ENCODE results near the gene TTLL3.

TTLL3 gene

DNA sequence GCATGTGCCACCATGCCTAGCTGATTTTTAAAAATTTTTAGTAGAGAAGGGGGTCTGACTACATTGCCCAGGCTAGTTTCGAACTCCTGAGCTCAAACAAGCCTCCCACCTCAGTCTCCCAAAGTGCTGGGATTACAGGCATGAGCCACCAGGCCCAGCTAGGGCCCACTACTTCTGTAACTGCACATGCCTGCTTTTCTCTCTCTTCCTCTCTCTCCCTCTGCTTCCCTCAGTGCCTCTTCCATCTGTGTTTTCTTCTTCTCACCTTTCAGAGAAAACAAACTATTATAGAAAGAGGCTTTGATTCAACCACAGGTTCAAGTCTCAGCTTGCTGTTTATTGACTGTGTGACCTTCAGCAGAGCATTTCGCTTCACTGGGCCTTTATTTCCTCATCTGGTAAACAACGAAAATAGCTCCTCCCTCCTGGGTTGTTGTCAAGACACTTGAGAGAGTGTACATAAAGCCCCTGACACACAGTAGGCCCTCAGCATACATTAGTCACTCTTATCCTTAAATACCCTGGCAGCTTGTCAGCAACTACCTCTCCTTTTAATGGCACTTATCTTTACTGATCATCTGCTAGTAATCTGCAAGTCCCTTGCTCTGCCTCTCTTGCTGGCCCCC, 28.0 kb upstream of the TTLL3 start:
- no peak for DNase-seq (ENCODE audit: low spot score)

- DNase-seq (ENCODE audit: low spot score) = no peak
These were observed 27.3 kb upstream of the TTLL3 start for GRCh38 chr3:9782770-9783169.

GRCh38 chr3:9783954-9784353, 26.1 kb upstream of the TTLL3 start:
- no peak for DNase-seq (ENCODE audit: low spot score)

GRCh38 chr3:9784965-9785364, 25.1 kb upstream of the TTLL3 start:
- no peak for DNase-seq (ENCODE audit: low spot score)

DNA sequence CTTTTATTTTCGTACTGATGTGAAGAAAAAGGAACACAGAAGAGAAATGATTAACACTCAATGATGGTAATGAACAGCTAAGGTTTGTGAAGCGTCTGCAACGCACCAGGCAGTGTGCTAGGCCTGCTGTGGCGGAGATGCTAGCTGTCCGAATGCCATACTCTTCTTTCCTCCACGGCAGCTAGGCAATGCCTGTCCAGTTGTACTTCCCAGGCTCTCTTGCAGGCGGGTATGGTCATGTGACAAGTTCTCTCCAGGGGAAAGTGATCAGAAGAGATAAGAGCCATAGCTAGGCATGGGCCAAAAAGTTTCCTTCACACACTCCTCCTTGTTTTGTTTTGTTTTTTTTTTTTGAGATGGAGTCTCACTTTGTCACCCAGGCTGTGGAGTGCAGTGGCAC, 24.5 kb upstream of the TTLL3 start:
- no peak for DNase-seq (ENCODE audit: low spot score)

GRCh38 chr3:9786209-9786739, 23.8 kb upstream of the TTLL3 start:
- no peak for DNase-seq (ENCODE audit: low spot score)

DNA sequence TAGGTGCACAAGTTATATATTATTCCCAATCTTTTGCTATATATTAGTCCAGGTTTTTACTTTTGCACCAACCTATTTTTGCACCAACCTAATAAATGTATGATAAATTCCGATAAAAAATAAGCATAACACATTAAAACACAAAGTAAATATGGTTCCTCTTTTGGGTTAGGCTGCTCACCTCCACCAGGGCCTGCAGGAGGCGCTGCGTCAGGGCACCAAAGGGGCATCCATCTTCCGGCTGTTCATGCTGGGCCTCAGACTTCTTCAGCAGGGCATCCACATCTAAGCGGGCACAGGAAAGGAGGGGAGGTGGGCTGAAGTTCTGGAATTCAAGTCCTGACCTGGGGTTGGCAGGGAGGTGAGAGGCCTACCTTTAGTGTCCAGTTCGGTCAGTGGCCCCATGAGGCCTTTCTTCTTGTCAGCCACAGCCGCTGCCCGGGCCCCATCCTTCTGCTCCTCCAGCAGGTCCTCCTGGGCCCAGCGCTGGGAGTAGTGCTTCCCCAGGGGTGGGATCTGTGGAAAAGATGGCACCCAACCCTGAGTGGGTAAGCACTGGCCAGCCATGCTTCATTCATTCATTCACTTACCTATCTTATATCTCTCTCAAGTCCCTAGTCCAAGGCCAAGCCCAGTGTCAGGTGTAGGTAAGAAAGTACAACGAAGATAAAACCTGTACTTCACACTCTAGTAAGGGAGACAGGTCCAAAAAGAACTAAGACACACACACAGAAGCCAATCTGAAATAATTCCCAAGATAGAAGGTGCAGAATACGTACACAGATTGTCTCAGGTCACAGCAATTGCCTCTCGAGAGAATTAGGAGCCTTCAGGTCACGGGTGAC, 23.0 kb upstream of the TTLL3 start:
- no peak for DNase-seq (ENCODE audit: low spot score)

DNA sequence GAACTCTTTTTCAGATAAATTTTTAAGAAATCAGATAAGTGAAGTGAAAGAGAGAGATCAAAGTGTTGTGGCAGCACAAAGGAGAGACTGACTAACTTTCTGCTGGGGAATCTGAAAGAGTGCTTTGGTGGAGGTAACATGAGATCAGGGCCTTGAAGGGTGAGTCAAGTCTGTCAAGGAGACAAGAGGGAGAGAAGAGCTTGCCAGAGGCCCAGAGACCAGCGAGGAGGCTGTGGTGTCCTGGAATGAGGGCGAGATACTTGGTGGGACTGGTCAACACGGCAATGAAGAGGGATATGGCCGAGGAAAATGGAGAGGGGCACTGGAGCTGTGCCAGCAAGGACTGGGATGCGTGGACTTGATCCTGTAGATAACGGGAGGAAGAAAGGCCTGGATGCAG, 22.3 kb upstream of the TTLL3 start:
- DNase-seq (ENCODE audit: low spot score) = no peak

DNA sequence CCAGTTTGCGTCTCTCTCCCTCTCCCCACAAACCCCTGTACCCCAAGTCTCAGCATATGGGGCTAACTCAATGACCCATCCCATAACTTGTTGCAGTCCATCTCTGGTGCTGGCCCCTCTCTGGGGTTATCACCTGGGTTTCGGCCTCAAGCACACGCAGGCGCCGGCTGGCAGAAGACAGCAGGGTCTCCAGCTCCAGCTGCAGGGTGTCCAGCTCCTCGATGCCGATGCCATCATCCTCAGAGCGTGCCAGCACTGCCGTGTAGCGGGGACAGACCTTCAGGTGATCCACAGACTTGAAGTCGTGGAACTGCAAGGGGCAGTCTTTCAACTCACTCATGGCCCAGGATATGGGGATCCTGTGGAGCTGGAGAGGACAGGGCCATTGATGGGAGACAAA, 18.9 kb upstream of the TTLL3 start:
- no peak for DNase-seq (ENCODE audit: low spot score)

GRCh38 chr3:9791790-9792404, 18.2 kb upstream of the TTLL3 start:
- no peak for DNase-seq (ENCODE audit: low spot score)

DNA sequence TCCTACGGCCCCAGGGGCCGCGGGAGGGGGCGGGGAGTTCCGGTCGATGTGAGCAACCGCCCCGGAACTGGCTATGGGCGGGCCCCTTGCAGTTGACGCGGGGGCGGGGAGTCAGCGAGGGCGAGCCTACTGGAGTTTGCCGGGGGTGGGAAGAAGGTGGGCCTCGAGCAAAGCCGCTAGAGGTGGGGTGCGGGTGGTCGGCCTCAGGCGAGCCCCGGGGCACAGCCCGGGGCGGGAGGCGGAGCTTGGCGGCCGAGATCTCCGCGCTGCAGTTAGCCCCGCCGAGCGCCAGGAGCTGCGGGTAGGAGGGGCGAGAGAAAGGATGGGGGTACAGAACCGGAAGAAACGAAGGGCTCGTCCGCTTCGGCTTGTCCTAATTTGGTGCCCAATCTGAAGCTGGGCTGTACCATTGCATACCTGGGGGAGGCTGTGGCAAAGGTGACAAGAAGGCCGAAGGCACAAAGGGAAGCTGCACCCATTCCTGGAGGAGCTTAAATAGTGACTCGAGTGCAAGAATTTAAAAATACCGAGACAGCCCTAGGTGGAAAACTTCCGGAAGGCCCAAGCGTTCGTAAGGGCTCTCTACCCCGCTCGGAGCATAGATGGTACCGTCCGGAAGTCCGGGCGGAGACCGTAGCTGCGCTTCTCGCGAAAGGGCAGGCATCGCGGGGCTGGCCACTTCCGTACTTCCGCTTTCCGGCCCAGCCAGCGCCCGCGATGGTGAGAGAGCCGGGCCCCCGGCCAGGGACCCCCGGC, 17.5 kb upstream of the TTLL3 start, which contains the start of the genes ARPC4 and TADA3:
Gene ARPC4 (plus strand): TSS at position 678 of the 756 bp plus-strand sequence. CDS start 40 bp downstream, at position 718.
Gene TADA3 (minus strand): TSS at position 69 of the 756 bp plus-strand sequence. CDS start 1,007 bp downstream, outside the sequence.
- DNase-seq (ENCODE audit: low spot score) = peak; percentile 96

- DNase-seq (ENCODE audit: low spot score) = peak; percentile 48
These were observed 16.8 kb upstream of the TTLL3 start for GRCh38 chr3:9793161-9793781.

- DNase-seq (ENCODE audit: low spot score) = no peak
These were observed 15.7 kb upstream of the TTLL3 start for GRCh38 chr3:9794400-9794799.

DNA sequence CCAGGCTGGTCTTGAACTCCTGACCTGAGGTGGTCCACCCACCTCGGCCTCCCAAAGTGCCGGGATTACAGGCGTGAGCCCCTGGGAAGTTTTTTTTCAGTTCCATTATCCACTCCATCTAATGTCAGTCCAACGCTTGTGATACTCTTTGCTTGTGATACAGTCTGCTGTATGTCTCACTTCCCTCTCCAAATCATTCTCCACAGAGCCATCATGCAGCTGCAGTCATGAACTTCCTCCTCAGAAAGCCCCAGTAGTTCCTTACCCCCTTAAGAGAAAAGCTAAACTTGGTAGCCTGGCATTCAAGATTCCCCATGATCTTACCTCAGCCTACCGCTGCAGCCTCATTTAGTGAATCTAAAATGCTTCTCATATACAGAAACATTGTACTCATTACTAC, 14.9 kb upstream of the TTLL3 start:
- no peak for DNase-seq (ENCODE audit: low spot score)

GRCh38 chr3:9797196-9797945, 12.7 kb upstream of the TTLL3 start:
- no peak for DNase-seq (ENCODE audit: low spot score)

DNA sequence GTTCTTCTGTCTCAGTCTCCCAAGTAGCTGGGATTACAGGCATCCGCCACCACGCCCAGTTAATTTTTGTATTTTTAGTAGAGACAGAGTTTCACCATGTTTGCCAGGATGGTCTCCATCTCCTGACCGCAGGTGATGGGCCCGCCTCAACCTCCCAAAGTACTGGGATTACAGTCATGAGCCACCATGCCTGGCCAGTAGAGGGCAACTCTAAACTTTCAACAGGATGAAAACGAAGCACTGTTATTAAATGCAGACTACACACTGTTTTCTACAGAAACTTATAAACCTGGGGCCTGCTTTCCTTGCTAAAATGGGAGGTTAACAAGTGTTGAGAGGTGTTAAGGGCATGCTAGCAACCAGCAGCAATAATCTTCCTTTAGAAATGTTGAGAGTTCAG, 9.5 kb upstream of the TTLL3 start:
- no peak for DNase-seq (ENCODE audit: low spot score)

- no peak for DNase-seq (ENCODE audit: low spot score)
These were observed 6.6 kb upstream of the TTLL3 start for GRCh38 chr3:9803494-9803893.

DNA sequence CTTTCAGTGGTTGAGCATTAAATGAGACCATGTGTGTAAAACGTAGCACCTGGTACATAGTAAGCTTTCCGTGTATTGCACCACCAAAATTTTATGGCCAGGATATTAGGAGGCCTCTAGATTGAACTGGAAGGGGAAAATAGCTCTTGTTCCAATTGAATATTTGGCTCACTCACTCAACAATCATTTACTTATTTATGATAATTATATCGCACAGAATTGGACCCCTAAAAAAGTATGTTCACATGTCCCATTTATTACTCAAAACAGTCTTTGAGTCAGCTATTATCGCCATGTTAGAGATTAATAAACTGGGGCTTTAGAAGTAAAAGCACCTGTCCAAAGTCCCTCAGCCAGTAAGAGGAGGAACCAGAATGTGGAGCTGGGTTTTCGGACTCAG, 5.1 kb upstream of the TTLL3 start:
- DNase-seq (ENCODE audit: low spot score) = no peak

DNA sequence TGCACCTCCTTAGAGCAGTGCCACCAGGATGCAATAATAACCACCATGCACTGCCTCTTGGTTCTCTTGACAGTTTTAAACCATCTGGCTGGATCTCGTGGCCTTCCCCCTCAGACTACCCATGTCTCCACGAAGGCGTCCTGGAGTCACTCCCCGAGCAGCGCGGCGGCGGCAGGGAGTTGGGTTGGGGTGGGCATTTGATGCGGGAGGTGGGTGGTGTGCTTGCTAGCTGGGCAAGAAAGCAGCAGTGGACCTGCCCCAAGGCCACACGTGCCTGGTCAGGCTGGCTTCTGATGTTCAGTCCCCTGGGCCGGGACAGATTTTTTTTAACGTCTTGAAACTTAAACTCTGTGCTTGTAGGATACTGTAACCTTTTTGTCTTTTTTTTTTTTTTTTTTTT, 3.9 kb upstream of the TTLL3 start:
- DNase-seq (ENCODE audit: low spot score) = no peak

DNA sequence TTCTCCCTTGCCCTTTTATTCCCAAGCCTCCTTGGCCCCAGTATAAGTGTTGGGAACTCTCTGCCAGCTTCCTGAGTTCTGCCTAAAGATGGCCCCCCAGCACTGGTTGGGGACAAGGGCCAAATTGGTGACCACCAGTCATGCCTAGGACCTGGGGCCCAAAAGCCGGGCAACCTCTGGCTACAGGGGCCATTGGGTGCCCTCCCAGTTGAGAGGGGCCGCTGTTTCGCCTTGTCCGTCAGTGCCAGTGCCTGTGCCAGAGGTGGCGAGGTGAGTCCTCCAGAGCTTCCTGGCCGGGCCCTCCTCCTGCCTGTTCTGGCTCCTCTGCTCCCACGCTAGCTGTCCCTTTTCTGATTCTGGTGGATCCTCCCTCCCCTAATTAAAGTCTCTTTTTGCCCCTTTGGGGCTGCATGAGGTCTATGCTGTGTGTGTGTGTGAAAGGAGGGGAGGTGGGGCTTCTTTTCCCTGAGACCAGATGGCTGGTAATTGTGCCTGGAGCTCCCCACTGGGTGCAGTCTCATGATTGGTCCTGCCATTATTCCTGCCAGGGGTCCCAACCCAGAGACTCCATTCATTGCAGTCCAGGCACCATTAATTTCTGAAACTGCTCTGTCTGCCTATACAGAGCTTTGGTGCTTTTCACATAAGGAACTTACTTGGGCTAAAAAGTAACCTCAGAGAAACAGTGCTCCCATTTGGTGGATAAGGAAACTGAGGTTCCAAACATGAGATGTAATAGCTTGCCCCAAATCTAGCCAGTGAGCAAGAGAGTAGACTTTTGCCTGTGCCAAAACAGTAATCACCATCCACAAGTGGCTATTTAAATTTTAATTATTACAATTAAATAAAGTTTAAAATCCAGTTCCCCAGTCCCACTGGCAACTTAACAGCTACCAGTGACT, 3.1 kb upstream of the TTLL3 start:
- no peak for DNase-seq (ENCODE audit: low spot score)
